ENCODE results near the gene NCAPG2.
A peak's percentile ranks its signal among the peaks of the same experiment; 100 is the strongest.

Gene NCAPG2

GRCh38 chr7:158732494-158733219, 28.1 kb upstream of the NCAPG2 start:
- no peak for DNase-seq

GRCh38 chr7:158731761-158732160, 27.2 kb upstream of the NCAPG2 start:
- DNase-seq = no peak

DNA sequence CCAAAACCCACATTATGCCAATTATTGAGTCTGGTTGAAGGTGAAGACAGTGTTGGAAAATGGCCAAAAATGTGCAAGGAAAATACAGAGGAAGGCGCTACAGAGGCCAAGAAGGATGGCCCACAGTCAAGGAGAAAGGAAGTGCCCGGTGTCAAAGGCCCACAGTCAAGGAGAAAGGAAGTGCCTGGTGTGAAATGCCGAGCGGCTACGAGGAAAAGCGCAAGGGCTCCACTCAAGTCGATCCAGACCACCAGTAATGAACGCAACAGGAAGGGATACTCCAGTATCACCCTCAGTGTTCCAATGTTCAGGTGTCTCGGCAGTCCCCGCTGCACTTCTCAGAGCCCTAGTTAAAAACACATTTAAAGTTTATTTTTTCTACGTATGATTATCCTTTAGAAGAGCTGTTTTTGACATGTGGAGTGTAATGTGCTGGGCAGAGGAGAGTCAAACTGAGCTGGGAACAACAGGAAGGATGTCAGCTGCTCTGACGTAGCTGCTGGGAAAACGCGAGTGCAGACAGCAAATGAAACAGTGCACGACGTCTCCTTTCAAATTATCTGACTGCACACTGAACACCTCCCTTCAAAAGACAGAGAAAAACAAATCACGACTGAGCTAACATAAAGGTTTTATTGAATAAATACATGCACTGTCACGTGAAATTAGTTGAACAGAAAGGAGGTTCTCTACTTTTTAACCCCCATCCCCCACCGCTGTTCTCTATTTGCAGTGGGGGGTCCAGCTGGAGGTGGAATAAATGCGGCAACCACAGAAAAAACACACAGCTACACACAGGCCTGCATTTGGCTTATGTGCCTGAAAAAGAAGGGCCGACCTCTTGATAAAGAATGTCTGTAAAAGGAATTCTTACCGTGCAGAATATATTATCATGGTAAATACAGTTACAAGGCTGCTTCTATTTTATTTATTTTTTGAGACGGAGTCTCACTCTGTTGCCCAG, 26.1 kb upstream of the NCAPG2 start:
- DNase-seq = no peak

GRCh38 chr7:158729646-158730382, 25.2 kb upstream of the NCAPG2 start:
- no peak for DNase-seq

GRCh38 chr7:158728911-158729645, 24.5 kb upstream of the NCAPG2 start:
- DNase-seq = no peak

- no peak for DNase-seq
Observed at GRCh38 chr7:158727690-158728089, 23.1 kb upstream of the NCAPG2 start.

- no peak for DNase-seq
Observed at GRCh38 chr7:158726277-158726807, 21.7 kb upstream of the NCAPG2 start.

DNA sequence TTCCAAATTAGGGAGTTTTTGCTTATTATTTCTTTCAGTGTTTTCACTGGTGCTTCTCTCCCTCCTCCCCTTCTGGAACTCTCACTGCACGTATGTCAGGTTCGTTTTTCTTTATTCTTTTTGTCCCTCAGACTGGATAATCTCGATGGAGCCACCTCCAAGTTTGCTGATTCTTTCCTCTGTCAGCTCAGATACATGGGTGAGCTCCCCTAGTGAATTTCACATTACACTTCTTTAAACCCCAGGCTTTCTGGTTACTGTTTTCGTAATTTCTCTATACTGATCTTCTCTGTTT, 20.8 kb upstream of the NCAPG2 start:
- no peak for DNase-seq

- DNase-seq = no peak
Observed at GRCh38 chr7:158724658-158725505, 20.3 kb upstream of the NCAPG2 start.

DNA sequence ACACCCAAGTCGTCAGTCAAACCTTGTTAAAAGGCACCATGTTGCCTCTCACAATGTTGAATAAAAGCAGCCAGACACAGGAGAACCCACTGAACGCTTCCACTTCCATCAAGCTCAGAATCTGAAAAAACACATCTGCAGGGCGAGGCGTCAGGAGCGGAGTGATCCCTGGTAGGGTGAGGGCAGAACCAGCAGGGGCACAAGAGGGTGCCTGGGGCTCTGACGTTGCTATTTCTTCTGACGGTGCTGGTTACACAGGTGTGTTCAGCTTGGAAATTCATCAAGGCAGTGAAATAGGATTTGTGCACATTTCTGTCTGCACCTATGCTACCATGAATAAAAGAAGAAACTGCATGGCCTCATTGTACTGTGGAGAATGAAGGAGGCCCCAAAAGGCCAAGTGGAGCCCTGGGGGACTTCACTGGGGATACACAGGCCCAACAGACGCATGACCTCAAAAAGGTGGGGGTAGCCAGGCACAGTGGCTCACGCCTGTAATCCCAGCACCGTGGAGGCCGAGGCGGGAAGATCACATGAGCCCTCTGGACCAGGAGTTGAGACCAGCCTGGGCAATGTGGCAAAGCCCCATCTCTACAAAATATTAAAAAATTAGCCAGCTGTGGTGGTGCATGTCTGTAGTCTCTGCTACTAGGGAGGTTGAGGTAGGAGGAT, 19.2 kb upstream of the NCAPG2 start:
- DNase-seq = no peak

GRCh38 chr7:158723266-158723665, 18.7 kb upstream of the NCAPG2 start:
- DNase-seq = no peak

GRCh38 chr7:158722574-158723237, 18.1 kb upstream of the NCAPG2 start:
- no peak for DNase-seq

GRCh38 chr7:158720112-158720511, 15.5 kb upstream of the NCAPG2 start:
- DNase-seq = no peak

DNA sequence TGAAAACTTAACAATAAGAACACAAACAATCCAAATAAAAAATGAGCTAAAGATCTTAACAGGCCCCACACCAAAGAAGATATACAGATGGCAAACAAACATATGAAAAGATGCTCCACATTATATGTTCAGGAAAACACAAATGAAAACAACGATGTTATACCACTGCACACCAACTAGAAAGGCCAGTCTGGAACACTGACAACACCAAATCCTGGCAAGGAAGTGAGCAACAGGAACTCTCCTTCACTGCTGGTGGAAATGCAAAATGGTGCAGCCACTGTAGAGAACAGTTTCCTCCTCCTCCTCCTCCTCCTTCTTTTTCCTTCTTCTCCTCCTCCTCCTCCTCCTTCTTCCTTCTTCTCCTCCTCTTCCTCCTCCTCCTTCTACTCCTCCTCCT, 12.2 kb upstream of the NCAPG2 start:
- DNase-seq = no peak

DNA sequence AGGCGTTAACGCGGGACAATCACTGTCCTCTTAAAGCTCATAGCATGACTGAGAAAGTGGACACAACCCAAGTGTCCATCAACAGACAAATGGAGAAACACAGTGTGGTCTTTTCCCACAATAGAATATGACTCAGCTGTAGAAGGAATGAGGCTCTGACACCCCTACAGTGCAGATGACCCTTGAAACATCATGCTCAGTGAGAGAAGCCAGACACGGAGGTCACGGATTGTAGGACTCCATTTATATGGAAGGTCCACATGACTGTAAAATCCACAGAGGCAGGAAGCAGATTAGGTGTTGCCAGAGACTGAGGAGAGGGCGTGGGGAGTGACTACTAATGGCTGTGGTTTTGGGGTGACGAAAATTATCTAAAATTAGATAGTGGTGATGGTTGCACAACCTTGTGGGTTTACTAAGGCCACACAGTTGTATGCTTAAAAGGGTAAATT, 6.1 kb upstream of the NCAPG2 start:
- no peak for DNase-seq

GRCh38 chr7:158707610-158708009, 3.0 kb upstream of the NCAPG2 start:
- no peak for DNase-seq

DNA sequence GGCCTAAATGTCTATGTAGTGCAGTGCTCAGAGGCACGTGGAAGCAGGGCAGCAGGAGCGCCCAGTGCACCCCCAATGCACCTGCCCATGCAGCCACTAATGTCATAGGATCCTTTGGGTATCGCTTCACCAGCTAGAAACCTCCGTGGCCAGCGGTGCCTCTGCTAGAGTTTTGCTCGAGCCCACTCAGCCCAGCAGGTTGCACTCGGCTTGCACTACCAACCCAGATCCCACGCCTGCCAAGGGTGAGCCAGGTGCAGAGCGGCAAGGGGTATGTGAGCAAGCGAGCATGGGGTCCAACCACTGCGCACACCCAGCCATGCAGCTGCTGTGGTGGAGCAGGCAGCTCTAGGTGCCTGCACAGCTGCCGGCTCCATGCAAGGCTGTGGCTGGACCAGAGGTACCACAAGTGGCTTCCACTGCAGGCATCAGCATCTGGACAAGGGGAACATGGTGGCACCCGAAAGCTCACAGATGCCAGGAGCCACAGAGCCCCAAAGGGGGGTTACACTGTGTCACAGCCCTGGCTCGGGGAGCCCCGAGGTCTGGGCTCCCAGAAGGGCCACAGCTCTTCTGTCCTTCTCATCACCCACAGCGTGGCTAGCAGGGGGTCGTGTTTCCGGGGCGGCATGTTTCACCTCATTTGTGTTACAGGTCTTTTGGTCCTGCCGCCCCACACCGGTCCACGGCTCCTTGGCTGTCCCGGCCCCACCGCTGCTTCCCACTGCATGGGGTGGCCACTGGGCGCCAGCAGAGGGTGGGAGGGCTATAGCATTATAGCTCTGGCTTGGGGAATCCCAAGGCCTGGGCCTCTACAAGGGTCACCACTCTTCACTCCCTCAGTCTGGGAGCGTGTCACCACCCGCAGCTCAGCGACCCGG, 2.3 kb upstream of the NCAPG2 start:
- no peak for DNase-seq

DNA sequence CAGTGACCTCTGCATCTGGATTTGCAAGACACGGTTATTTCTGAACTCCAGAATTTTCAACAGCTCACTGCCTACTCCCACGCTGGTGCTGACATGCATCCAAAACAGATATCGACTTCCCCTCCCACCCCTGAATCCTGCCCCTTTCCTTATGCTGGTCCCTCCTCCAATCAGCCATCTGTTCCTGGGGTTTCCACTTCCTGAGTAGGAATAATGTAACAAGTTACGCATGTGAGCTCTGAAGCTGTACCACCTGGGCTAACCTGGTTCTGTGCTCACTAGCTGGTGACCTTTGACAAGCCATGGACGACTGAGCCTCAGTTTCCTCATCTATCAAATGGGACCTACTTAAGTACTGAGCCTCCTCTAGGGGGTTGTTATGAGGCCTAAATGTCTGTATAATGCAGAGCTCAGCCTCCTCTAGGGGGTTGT, 1.7 kb upstream of the NCAPG2 start:
- peak; percentile 61 for DNase-seq

DNA sequence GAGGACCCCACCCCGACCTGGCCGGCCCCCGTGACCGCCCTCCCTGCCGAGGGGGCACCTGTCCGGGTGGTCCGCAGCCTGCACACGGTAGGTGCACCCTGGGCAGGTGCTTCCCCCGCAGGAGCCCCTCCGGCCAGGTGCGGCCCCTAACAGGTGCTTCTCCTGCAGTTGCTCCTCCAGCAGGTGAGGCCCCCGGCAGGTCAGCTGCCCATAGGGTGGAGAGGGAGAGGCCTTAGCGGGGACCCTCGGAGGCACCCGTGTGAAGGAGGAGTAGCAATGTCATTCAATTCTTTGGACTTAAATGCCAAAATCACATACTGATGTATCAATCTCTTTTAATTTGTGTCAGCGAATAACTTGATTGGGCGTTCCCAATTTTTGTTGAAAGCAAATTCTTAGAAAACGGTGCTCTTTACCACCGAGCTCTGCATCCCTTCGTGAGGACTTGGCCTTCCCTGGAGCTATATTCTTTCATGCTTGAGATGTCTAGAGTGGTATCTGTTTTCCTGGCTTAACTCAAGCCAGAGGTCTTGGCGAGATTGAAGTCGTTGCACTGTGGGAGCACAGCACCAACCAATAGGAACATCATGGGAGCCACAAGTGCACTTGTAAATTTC, 738 bp upstream of the NCAPG2 start:
- peak; percentile 38 for DNase-seq
